DND-41 (cell line): ENCODE data around the gene TMEM14A.
"Not testable (repeated sequence)": the region's sequence is repeated elsewhere in the genome, so short reads cannot be mapped to it uniquely, and the experiment has no call there.

Experiments used
- EZH2 ChIP-seq: IDR thresholded peaks from 3 replicates; pipeline ENCODE4 v1.6.1; 2012; ENCODE audit warnings: borderline replicate concordance, low read depth, mild to moderate bottlenecking, moderate library complexity, low read length, inconsistent platforms; ENCODE audit not compliant: severe bottlenecking
- TF ChIP-seq, protein P1 (sequence below): IDR thresholded peaks from 2 replicates; pipeline ENCODE4 v1.5.1; 2012; ENCODE audit warnings: borderline replicate concordance, low read length, moderate library complexity, mild to moderate bottlenecking; ENCODE audit not compliant: poor library complexity, severe bottlenecking; ENCODE audit errors: extremely low read depth

DNA sequence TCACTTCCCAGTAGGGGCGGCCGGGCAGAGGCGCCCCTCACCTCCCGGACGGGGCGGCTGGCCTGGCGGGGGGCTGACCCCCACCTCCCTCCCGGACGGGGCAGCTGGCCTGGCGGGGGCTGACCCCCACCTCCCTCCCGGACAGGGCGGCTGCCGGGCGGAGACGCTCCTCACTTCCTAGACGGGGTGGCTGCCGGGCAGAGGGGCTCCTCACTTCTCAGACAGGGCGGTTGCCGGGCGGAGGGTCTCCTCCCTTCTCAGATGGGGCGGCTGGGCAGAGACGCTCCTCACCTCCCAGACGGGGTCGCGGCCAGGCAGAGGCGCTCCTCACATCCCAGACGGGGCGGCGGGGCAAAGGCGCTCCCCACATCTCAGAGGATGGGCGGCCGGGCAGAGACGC is 15.0 kb upstream of the TMEM14A start:
- TF ChIP-seq, protein P1, sequence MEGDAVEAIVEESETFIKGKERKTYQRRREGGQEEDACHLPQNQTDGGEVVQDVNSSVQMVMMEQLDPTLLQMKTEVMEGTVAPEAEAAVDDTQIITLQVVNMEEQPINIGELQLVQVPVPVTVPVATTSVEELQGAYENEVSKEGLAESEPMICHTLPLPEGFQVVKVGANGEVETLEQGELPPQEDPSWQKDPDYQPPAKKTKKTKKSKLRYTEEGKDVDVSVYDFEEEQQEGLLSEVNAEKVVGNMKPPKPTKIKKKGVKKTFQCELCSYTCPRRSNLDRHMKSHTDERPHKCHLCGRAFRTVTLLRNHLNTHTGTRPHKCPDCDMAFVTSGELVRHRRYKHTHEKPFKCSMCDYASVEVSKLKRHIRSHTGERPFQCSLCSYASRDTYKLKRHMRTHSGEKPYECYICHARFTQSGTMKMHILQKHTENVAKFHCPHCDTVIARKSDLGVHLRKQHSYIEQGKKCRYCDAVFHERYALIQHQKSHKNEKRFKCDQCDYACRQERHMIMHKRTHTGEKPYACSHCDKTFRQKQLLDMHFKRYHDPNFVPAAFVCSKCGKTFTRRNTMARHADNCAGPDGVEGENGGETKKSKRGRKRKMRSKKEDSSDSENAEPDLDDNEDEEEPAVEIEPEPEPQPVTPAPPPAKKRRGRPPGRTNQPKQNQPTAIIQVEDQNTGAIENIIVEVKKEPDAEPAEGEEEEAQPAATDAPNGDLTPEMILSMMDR, result not testable (repeated sequence)
- not testable (repeated sequence) for TF ChIP-seq EZH2
